SIG-M5 treated with dmso at 0.1 percent for 504 hours (cell line): ENCODE data around the gene DPM2.
A peak's percentile ranks its signal among the peaks of the same experiment; 100 is the strongest.

ENCODE experiments used
- DNase-seq: peaks from one replicate; lab custom pipeline; 2025; ENCODE audit not compliant: unreplicated experiment; lab: John Stamatoyannopoulos, UW

Gene DPM2

GRCh38 chr9:127920794-127921193 is 16.9 kb downstream of the DPM2 start:
- DNase-seq: no peak

- DNase-seq: peak; percentile 87
These were observed 18.3 kb downstream of the DPM2 start for GRCh38 chr9:127919253-127919815.

GRCh38 chr9:127918183-127919107 is 19.2 kb downstream of the DPM2 start:
- DNase-seq: no peak

- peak; percentile 29 for DNase-seq
These were observed 20.1 kb downstream of the DPM2 start for GRCh38 chr9:127917603-127918002.

- DNase-seq: peak; percentile 78
These were observed 20.7 kb downstream of the DPM2 start, which contains the start of gene ST6GALNAC4 for GRCh38 chr9:127916720-127917581. Gene ST6GALNAC4, minus strand, starts transcription at chr9:127917041. Its CDS starts 622 bp downstream, at chr9:127916419.

- no peak for DNase-seq
These were observed 21.6 kb downstream of the DPM2 start for GRCh38 chr9:127915801-127916719.

- no peak for DNase-seq
These were observed 22.3 kb downstream of the DPM2 start for GRCh38 chr9:127915325-127915752.

- DNase-seq: no peak
These were observed 24.0 kb downstream of the DPM2 start for GRCh38 chr9:127913682-127914081.

GRCh38 chr9:127912882-127913281 is 24.8 kb downstream of the DPM2 start:
- DNase-seq: no peak

GRCh38 chr9:127912296-127912695 is 25.4 kb downstream of the DPM2 start:
- DNase-seq: no peak

- no peak for DNase-seq
These were observed 26.9 kb downstream of the DPM2 start for GRCh38 chr9:127910613-127911205.

- DNase-seq: no peak
These were observed 27.8 kb downstream of the DPM2 start for GRCh38 chr9:127909839-127910273.

GRCh38 chr9:127908660-127908926 is 29.1 kb downstream of the DPM2 start:
- no peak for DNase-seq

GRCh38 chr9:127907867-127908659 is 29.6 kb downstream of the DPM2 start:
- DNase-seq: no peak

GRCh38 chr9:127905788-127906191 is 31.9 kb downstream of the DPM2 start:
- no peak for DNase-seq

GRCh38 chr9:127905004-127905728 is 32.5 kb downstream of the DPM2 start:
- DNase-seq: no peak

GRCh38 chr9:127904561-127905003 is 33.1 kb downstream of the DPM2 start:
- DNase-seq: no peak
